Neural cell (in vitro differentiated cells): ENCODE results near the gene LHFPL2. TPM values are rescaled to one million over a fixed set of nuclear protein-coding genes. Genes with fewer than 3 reads are reported as not detected.

Experiments
- H2AFZ ChIP-seq: fragments of 200-600, 300-800 bp; sonication (generic), shearing (Covaris generic); 2 replicates; pipeline ENCODE4 v1.6.0; 2014; ENCODE audit warnings: low read depth, mild to moderate bottlenecking, antibody characterized with exemption, low read length, moderate library complexity
- H3F3A ChIP-seq: fragments of 200-600 bp; shearing (Covaris generic); 2 replicates; pipeline ENCODE4 v1.6.1; 2016; ENCODE audit warnings: mild to moderate bottlenecking, moderate library complexity, mixed read lengths, antibody characterized with exemption, low read length; ENCODE audit not compliant: insufficient read depth, poor library complexity, severe bottlenecking
- H3K27ac ChIP-seq: fragments of 200-600, 300-800 bp; sonication (generic), shearing (Covaris generic); 2 replicates; pipeline ENCODE4 v1.5.1; 2014; ENCODE audit warnings: mild to moderate bottlenecking, low read length, moderate library complexity
- H3K27me3 ChIP-seq: fragments of 300-800, 200-600 bp; sonication (generic), shearing (Covaris generic); 2 replicates; pipeline ENCODE4 v1.6.0; 2014; ENCODE audit warnings: mild to moderate bottlenecking, low read depth, low read length, moderate library complexity; ENCODE audit not compliant: insufficient read depth
- H3K36me3 ChIP-seq: fragments of 300-800, 200-600 bp; sonication (generic), shearing (Covaris generic); 2 replicates; pipeline ENCODE4 v1.5.1; 2014; ENCODE audit warnings: mild to moderate bottlenecking, antibody characterized with exemption, low read length, moderate library complexity; ENCODE audit not compliant: insufficient read depth
- H3K4me2 ChIP-seq: fragments of 300-800, 200-600 bp; sonication (generic), shearing (Covaris generic); 2 replicates; pipeline ENCODE4 v1.6.0; 2014; ENCODE audit warnings: mild to moderate bottlenecking, low read length
- H3K4me3 ChIP-seq: fragments of 300-800, 200-600 bp; sonication (generic), shearing (Covaris generic); 2 replicates; pipeline ENCODE4 v1.5.1; 2014; ENCODE audit warnings: mild to moderate bottlenecking, low read length, moderate library complexity
- H3K79me2 ChIP-seq: fragments of 200-600 bp; shearing (Covaris generic); replicated peaks from 2 replicates; pipeline ENCODE4 v1.6.0; 2014; ENCODE audit warnings: mild to moderate bottlenecking, low read length, moderate library complexity; ENCODE audit not compliant: insufficient read depth
- H3K9ac ChIP-seq: fragments of 300-800, 200-600 bp; sonication (generic), shearing (Covaris generic); 2 replicates; pipeline ENCODE4 v1.6.1; 2016; ENCODE audit warnings: mild to moderate bottlenecking, low read length, mixed read lengths
- H3K9me2 ChIP-seq: fragments of 200-600 bp; shearing (Covaris generic); 2 replicates; pipeline ENCODE4 v1.6.1; 2016; ENCODE audit warnings: mild to moderate bottlenecking, low read length, mixed read lengths; ENCODE audit not compliant: insufficient read depth
- H3K9me3 ChIP-seq: fragments of 200-600, 300-800 bp; sonication (generic), shearing (Covaris generic); 2 replicates; pipeline ENCODE4 v1.6.1; 2016; ENCODE audit warnings: mild to moderate bottlenecking, mixed run types, low read length, moderate library complexity, mixed read lengths
- H4K20me1 ChIP-seq: fragments of 200-600 bp; shearing (Covaris generic); 2 replicates; pipeline ENCODE4 v1.6.1; 2016; ENCODE audit warnings: mild to moderate bottlenecking, mixed run types; ENCODE audit not compliant: insufficient read depth
- CTCF ChIP-seq: fragments of 450-650 bp; IDR thresholded peaks from 2 replicates; pipeline ENCODE4 v1.5.1; 2014; ENCODE audit warnings: antibody characterized with exemption, mild to moderate bottlenecking, moderate library complexity; ENCODE audit not compliant: poor library complexity, severe bottlenecking
- EP300 ChIP-seq: fragments of 450-650 bp; conservative IDR thresholded peaks from 2 replicates; pipeline ENCODE4 v1.6.1; 2014; ENCODE audit warnings: antibody characterized with exemption, mild to moderate bottlenecking, moderate library complexity; ENCODE audit not compliant: poor library complexity, severe bottlenecking
- EZH2 ChIP-seq: fragments of 200-600, 300-800 bp; shearing (Covaris generic), sonication (generic); IDR thresholded peaks from 2 replicates; pipeline ENCODE4 v1.6.1; 2014; ENCODE audit warnings: antibody characterized with exemption, low read length, borderline replicate concordance, mild to moderate bottlenecking; ENCODE audit not compliant: insufficient read depth, poor library complexity, severe bottlenecking
- MXI1 ChIP-seq: fragments of 450-650 bp; conservative IDR thresholded peaks from 2 replicates; pipeline ENCODE4 v1.6.1; 2014; ENCODE audit warnings: antibody characterized with exemption, mild to moderate bottlenecking; ENCODE audit not compliant: poor library complexity, severe bottlenecking
- POLR2AphosphoS5 ChIP-seq: IDR thresholded peaks from 2 replicates; pipeline ENCODE4 v1.6.1; 2012
- RAD21 ChIP-seq: fragments of 450-650 bp; conservative IDR thresholded peaks from 2 replicates; pipeline ENCODE4 v1.6.1; 2014; ENCODE audit warnings: antibody characterized with exemption, mild to moderate bottlenecking, moderate library complexity
- REST ChIP-seq: IDR thresholded peaks from 2 replicates; pipeline ENCODE4 v1.6.1; 2012; ENCODE audit warnings: borderline replicate concordance
- SMC3 ChIP-seq: fragments of 450-650 bp; conservative IDR thresholded peaks from 2 replicates; pipeline ENCODE4 v1.6.1; 2014; ENCODE audit warnings: antibody characterized with exemption, mild to moderate bottlenecking, moderate library complexity; ENCODE audit not compliant: poor library complexity
- TAF1 ChIP-seq: IDR thresholded peaks from 2 replicates; pipeline ENCODE4 v1.6.1; 2012; ENCODE audit warnings: low read depth
- polyA plus RNA-seq: library from polyadenylated mRNA; depleted of rRNA; stranded (reverse); fragments of >200 nt; gene quantifications from 2 replicates; pipeline ENCODE4 v1.2.3, GENCODE V29; 2014

Gene LHFPL2
- polyA plus RNA-seq, 1 donor from 2014 or later: 1.6 TPM

GRCh38 chr5:78549043-78549442 lies 99.5 kb downstream of the LHFPL2 start (continued):
- TF ChIP-seq CTCF (no peak), MXI1 (no peak)

GRCh38 chr5:78547731-78548615 lies 100.6 kb downstream of the LHFPL2 start:
- H2AFZ ChIP-seq: no peak overlapping the region
- H3F3A ChIP-seq: no peaks in the 10 kb centered on the region
- no peaks in the 10 kb centered on the region for H3K9me3 ChIP-seq
- H3K9me2 ChIP-seq: no peaks in the 10 kb centered on the region
- H4K20me1 ChIP-seq: no peaks in the 10 kb centered on the region
- no peaks in the 10 kb centered on the region for H3K36me3 ChIP-seq
- H3K4me2 ChIP-seq: no peak overlapping the region
- H3K27me3 ChIP-seq: no peaks in the 10 kb centered on the region
- H3K79me2 ChIP-seq: no peaks in the 10 kb centered on the region
- TF ChIP-seq CTCF (no peak), POLR2AphosphoS5 (no peak), REST (no peak), SMC3 (no peak), RAD21 (no peak), EZH2 (no peak), EP300 (no peak), TAF1 (no peak), MXI1 (no peak)
- H3K27ac ChIP-seq: no peak overlapping the region
- no peak overlapping the region for H3K9ac ChIP-seq
- H3K4me3 ChIP-seq: no peak overlapping the region
